Fibroblast of the aortic adventitia (primary cell): Measurements from ENCODE around the gene NFATC4. TPM values are rescaled to one million over a fixed set of nuclear protein-coding genes. Genes with fewer than 3 reads are reported as not detected.
"Not testable (repeated sequence)": the region's sequence is repeated elsewhere in the genome, so short reads cannot be mapped to it uniquely, and the experiment has no call there.

Source experiments
- DNase-seq: peaks from one replicate; pipeline ENCODE4 v3.0.0-alpha.2; 2010; ENCODE audit warnings: low read depth
- H3K4me3 ChIP-seq: 2 replicates; pipeline ENCODE4 v1.5.1; 2011; ENCODE audit warnings: low read depth, mild to moderate bottlenecking, control low read depth, low read length, moderate library complexity
- total RNA-seq: library from RNA; depleted of rRNA; stranded (reverse); fragments of >200 nt; gene quantifications from 2 replicates; pipeline ENCODE4 v1.2.3, GENCODE V29; 2012; ENCODE audit warnings: low replicate concordance
- TF ChIP-seq, protein P1 (sequence below): IDR thresholded peaks from 2 replicates; pipeline ENCODE4 v1.5.1; 2011; ENCODE audit warnings: mild to moderate bottlenecking, low read length, control low read depth, inconsistent platforms; ENCODE audit not compliant: insufficient read depth

Gene NFATC4
- total RNA-seq, 1 donor = 77.9 TPM

DNA sequence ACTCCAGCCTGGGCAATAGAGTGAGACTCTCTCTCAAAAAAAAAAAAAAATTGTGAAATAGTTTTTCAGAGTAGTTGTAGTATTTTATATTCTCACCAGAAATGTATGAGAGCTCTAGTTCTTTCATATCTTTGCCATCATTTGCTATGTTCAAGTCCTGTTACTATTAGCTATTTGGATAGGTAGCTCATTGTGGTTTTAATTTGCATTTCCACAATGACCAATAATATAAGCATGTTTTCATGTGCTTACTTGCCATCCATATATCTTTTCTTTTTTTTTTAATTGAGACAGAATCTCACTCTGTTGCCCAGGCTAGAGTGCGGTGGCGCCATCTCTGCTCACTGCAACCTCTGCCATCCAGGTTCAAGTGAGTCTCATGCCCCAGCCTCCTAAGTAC is 19.8 kb upstream of the NFATC4 start:
- no peak overlapping the region for H3K4me3 ChIP-seq
- TF ChIP-seq, protein P1, sequence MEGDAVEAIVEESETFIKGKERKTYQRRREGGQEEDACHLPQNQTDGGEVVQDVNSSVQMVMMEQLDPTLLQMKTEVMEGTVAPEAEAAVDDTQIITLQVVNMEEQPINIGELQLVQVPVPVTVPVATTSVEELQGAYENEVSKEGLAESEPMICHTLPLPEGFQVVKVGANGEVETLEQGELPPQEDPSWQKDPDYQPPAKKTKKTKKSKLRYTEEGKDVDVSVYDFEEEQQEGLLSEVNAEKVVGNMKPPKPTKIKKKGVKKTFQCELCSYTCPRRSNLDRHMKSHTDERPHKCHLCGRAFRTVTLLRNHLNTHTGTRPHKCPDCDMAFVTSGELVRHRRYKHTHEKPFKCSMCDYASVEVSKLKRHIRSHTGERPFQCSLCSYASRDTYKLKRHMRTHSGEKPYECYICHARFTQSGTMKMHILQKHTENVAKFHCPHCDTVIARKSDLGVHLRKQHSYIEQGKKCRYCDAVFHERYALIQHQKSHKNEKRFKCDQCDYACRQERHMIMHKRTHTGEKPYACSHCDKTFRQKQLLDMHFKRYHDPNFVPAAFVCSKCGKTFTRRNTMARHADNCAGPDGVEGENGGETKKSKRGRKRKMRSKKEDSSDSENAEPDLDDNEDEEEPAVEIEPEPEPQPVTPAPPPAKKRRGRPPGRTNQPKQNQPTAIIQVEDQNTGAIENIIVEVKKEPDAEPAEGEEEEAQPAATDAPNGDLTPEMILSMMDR = no peak
- no peak for DNase-seq

DNA sequence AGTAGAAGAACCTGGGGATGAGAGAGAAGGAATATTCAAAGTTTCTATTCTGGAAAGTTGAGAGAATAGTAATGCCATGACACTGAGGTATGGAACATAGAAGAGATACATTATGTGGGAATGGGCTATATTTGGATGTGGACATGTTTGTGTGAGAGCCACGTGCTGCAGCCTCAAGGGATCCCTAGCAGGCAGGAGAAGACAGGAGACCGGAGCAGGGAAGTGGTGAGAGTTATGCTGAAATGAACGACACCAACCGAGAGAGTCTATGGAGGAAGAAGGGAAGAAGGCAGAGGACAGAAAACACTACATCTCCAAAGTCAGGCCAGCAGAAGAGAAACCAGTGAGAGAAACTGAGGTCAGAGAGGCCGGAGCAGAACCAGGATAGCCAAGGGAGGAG is 18.2 kb upstream of the NFATC4 start:
- DNase-seq = no peak
- no peak overlapping the region for H3K4me3 ChIP-seq
- TF ChIP-seq, protein P1 = no peak

DNA sequence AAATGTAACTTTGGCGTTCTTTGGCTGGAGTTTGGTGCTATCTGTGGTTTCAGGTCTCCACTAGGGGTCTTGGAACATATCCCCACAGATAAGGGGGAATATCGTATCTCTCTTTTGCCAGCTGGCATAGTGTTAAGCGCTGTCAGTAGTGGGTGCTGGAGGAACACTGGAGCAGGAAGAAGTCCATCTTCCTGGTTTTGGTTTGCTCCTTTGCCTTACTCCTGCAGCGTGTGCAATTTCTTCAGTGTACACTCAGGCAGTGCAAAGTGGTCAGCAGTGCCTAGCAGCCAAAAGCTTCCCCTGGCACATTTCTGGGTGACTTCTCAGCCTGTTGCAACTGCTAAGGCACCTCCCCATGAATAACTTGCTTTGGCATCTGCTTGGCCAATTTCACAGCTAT is 16.5 kb upstream of the NFATC4 start:
- DNase-seq = peak; percentile 61
- TF ChIP-seq, protein P1 = no peak
- H3K4me3 ChIP-seq = no peak overlapping the region

DNA sequence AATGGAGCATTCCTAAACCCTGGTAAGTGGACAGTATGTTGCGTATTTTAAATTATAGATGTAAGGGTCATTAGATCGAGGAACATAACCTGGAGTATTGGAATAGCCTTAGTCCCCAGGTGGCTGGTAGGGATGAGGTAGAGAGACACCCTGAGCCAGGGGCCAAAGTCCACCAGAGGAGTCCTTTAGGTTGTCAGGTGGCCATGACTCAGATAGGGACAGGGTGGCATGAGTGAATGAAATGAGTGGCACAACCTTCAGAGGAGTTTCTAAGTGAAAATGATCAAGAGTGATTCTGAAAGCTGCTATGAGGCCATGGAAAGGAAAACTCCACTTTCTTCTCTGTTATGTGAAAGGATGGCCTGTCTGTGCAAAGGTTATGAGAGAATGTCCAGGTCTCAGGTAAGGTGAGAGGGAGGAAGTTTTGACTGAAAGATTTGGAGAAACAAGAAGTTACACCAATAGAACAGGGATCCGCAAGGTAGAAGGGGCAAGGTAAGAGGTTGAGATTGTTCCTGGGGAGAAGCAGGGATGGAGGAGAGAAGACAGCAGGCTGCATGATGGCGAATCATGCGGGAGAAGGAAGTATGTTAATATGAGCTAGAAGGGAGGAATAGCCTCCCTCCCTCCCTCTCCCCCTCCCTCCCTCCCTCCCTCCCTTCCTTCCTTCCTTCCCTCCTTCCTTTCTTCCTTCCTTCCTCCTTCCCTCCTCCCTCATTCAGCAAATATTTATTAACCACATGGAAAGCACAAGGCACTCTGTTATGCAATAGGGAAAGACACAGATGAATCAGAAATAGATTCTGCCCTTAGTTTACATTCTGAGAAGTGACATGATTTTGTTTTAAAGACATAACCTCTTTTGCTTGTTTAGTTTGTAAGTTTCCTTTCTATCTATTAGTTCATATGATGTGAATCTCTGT is 14.2 kb upstream of the NFATC4 start:
- TF ChIP-seq, protein P1 = no peak
- no peak overlapping the region for H3K4me3 ChIP-seq
- DNase-seq = peak; percentile 65

DNA sequence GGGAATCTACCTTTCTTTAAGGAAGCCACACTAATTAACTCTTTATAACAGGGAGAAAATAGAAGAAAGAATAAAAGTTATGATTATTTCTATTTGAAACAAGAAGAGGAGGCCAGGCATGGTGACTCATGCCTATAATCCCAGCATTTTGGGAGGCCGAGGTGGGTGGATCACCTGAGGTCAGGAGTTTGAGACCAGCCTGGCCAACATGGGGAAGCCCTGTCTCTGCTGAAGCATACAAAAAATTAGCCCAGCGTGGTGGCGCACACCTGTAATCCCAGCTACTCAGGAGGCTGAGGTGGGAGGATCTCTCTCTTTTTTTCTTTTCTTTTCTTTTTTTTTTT is 13.5 kb upstream of the NFATC4 start:
- H3K4me3 ChIP-seq, DNase-seq: not testable (repeated sequence)

DNA sequence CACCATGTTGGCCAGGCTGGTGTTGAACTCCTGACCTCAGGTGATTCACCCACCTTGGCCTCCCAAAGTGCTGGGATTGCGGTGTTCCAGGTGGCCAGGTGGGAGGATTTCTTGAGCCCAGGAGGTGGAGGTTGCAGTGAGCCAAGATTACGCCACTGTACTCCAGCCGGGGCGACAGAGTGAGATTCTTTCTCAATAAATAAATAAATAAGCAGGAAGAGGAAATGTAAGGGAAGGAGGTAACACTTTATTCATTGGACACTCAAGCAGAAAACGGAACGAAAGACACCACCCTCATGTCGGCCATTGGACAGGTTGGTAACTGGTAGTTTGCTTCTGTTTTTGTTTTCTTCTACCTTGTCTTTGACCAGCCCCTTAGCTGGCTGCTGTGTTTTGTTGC is 13.0 kb upstream of the NFATC4 start:
- DNase-seq = no peak
- H3K4me3 ChIP-seq = no peak overlapping the region
- TF ChIP-seq, protein P1 = no peak

DNA sequence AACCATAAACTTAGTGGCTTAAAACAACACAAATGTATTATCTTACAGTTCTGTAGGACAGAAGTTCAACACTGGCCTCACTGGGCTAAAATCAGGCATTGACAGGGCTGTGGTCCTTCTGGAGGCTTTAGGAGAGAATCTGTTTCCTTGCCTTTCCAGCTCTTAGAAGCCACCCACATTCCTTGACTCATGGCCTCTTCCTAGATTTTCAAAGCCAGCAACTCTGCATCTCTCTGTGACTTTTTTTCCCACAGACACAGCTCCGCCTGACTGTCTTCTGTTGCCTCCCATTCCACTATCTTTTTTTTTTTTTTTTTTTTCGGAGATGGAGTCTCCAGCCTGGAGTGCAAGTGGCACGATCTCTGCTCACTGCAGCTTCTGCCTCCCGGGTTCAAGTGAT is 11.8 kb upstream of the NFATC4 start:
- no peak overlapping the region for H3K4me3 ChIP-seq
- DNase-seq = no peak
- TF ChIP-seq, protein P1 = no peak
